CD4-positive, alpha-beta T cell (primary cell): ENCODE measurements around the gene ARID1A. TPM values are rescaled to one million over a fixed set of nuclear protein-coding genes. Genes with fewer than 3 reads are reported as not detected.

ENCODE experiments used
- ATAC-seq: fragments of 200-7000 bp; cut with Tn5 transposase; one replicate; pipeline ENCODE4 v1.10.0; 2022; ENCODE audit warnings: mild to moderate bottlenecking; ENCODE audit not compliant: poor library complexity
- CTCF ChIA-PET: fragments of 350-600 bp; sonication (Branson Sonifier 250); formaldehyde crosslinking; loops from one replicate; lab custom pipeline; 2021; ENCODE audit warnings: antibody characterized with exemption, inconsistent platforms; lab: Charles Lee
- POLR2A ChIA-PET: fragments of 350-600 bp; sonication (Branson Sonifier 250); formaldehyde crosslinking; loops from one replicate; lab custom pipeline; 2021; ENCODE audit warnings: antibody characterized with exemption, inconsistent platforms; lab: Charles Lee
- DNase-seq, 14 experiments: peaks; one replicate each; pipeline ENCODE4 v3.0.0-alpha.2; 2013 to 2020; ENCODE audit warnings: mixed read lengths in 2 of 14
- H3K27ac ChIP-seq, 2 donors: one replicate each; pipeline versions ENCODE4 v1.5.1 to v1.7.0; 2013; ENCODE audit warnings: low read length in 2 of 2, low read depth in 1 of 2, mild to moderate bottlenecking in 1 of 2
- H3K27me3 ChIP-seq, 2 experiments: 1 replicate in 1 of 2; 2 replicates in 1 of 2; pipeline versions ENCODE4 v1.6.1 to v1.7.0; 2013; ENCODE audit warnings: low read length in 2 of 2, control low read depth in 1 of 2, mild to moderate bottlenecking in 1 of 2, moderate library complexity in 1 of 2; ENCODE audit not compliant: insufficient read depth in 2 of 2, control insufficient read depth in 1 of 2
- H3K36me3 ChIP-seq: one replicate; pipeline ENCODE4 v1.6.1; 2013; ENCODE audit warnings: low read length, control low read depth; ENCODE audit not compliant: insufficient read depth
- H3K4me1 ChIP-seq: one replicate; pipeline ENCODE4 v1.6.1; 2013; ENCODE audit warnings: low read length, control low read depth; ENCODE audit not compliant: insufficient read depth
- H3K4me3 ChIP-seq: one replicate; pipeline ENCODE4 v1.5.1; 2013; ENCODE audit warnings: mild to moderate bottlenecking, low read length, moderate library complexity
- H3K9me3 ChIP-seq, 2 experiments: 1 replicate in 1 of 2; 2 replicates in 1 of 2; pipeline versions ENCODE4 v1.6.1 to v1.7.0; 2013; ENCODE audit warnings: low read length in 2 of 2, mild to moderate bottlenecking in 2 of 2, control low read depth in 1 of 2, moderate library complexity in 1 of 2; ENCODE audit not compliant: control insufficient read depth in 1 of 2, insufficient read depth in 1 of 2
- H3K27ac Mint-ChIP-seq: one replicate; pipeline ENCODE4 v1.8.0; 2020; ENCODE audit warnings: mixed read lengths
- H3K27me3 Mint-ChIP-seq: one replicate; pipeline ENCODE4 v1.8.0; 2021; ENCODE audit warnings: mixed read lengths
- H3K36me3 Mint-ChIP-seq: one replicate; pipeline ENCODE4 v1.8.0; 2021; ENCODE audit warnings: low read depth, mixed read lengths
- H3K4me1 Mint-ChIP-seq: one replicate; pipeline ENCODE4 v1.8.0; 2021; ENCODE audit warnings: low read depth, mixed read lengths
- H3K4me3 Mint-ChIP-seq: one replicate; pipeline ENCODE4 v1.8.0; 2020; ENCODE audit warnings: mild to moderate bottlenecking, mixed read lengths
- H3K9me3 Mint-ChIP-seq: one replicate; pipeline ENCODE4 v1.8.0; 2020; ENCODE audit warnings: mixed read lengths
- CTCF ChIP-seq: fragments of 200-600 bp; IDR thresholded peaks from one replicate; pipeline ENCODE4 v1.8.0; 2022; ENCODE audit warnings: antibody characterized with exemption, mild to moderate bottlenecking
- intact Hi-C, 2 experiments: fragments of 100-400 bp; cut with DNase I in 1 of 2; cut with micrococcal nuclease in 1 of 2; formaldehyde crosslinking; loops; one replicate each; pipeline versions ENCODE4 v1.15.1 to v1.9.0; 2023 to 2025; cut with DNase I, micrococcal nuclease
- total RNA-seq, 174 experiments: library from RNA in 2 of 174; stranded (reverse) in 2 of 174; gene quantifications; one replicate each; pipeline ENCODE4 v1.2.3 and lab custom pipeline; 2021 to 2026

The ARID1A gene
- total RNA-seq, 2 experiments from 2014 or later: 102 to 103 TPM

GRCh38 chr1:26784023-26784871 is 88.4 kb downstream of the ARID1A start:
- H3K4me3 ChIP-seq: no peak overlapping the region
- DNase-seq: peak in 1 of 14 experiments; percentile 20

GRCh38 chr1:26784886-26785285 is 89.1 kb downstream of the ARID1A start:
- Histone ChIP-seq H3K4me1 (peaks cover 63% of the 10 kb centered on the region), H3K27ac (peak overlapping the region; percentile 77 to 95), H3K9me3 (no peaks in the 10 kb centered on the region), H3K36me3 (peaks cover 19% of the 10 kb centered on the region), H3K4me3 (no peak overlapping the region), H3K27me3 (no peaks in the 10 kb centered on the region)
- no peak for ATAC-seq
- ChIA-PET POLR2A (interaction anchor here (1.7 to 8.3 kb wide), 2 partner anchors 89 to 284 kb away, joined by 5 to 346 read pairs; partner anchors contain the start of gene ARID1A), CTCF (interaction anchor here (1.0 to 2.0 kb wide), 4 partner anchors 25 to 182 kb away, joined by 3 to 9 read pairs (median 4); no protein-coding TSS in a partner anchor)
- H3K27me3 Mint-ChIP-seq: no peaks in the 10 kb centered on the region
- no peak for DNase-seq
- intact Hi-C loops: loop anchor here (5.0 to 10.0 kb wide), 3 partner anchors 60 to 878 kb away; partner anchors contain the start of gene STMN1 (in 1 of the 2)
- peak overlapping the region; percentile 96 for H3K27ac Mint-ChIP-seq
- peaks cover 76% of the 10 kb centered on the region for H3K4me1 Mint-ChIP-seq
- TF ChIP-seq CTCF: no peak
- H3K36me3 Mint-ChIP-seq: peaks cover 52% of the 10 kb centered on the region
- no peak overlapping the region for H3K4me3 Mint-ChIP-seq
- no peaks in the 10 kb centered on the region for H3K9me3 Mint-ChIP-seq

More at GRCh38 chr1:26784023-26784871, 88.4 kb downstream of the ARID1A start:
- POLR2A ChIA-PET: interaction anchor here (8.3 kb wide), 1 partner anchor 89 kb away, joined by 346 read pairs; the partner anchor contains the start of gene ARID1A
- H3K27me3 Mint-ChIP-seq: no peaks in the 10 kb centered on the region
- H3K27ac Mint-ChIP-seq: peak overlapping the region; percentile 96
- no peak overlapping the region for H3K4me3 Mint-ChIP-seq
- Histone ChIP-seq H3K36me3 (peaks cover 26% of the 10 kb centered on the region), H3K9me3 (no peaks in the 10 kb centered on the region), H3K4me1 (peaks cover 60% of the 10 kb centered on the region), H3K27ac (peak overlapping the region; percentile 7 to 41), H3K27me3 (no peaks in the 10 kb centered on the region)
- ATAC-seq: no peak
- CTCF ChIA-PET: interaction anchor here (0.8 to 1.3 kb wide), 5 partner anchors 23 to 182 kb away, joined by 3 to 4 read pairs (median 3); no protein-coding TSS in a partner anchor
- no peak for TF ChIP-seq CTCF
- no peaks in the 10 kb centered on the region for H3K9me3 Mint-ChIP-seq
- peaks cover 57% of the 10 kb centered on the region for H3K36me3 Mint-ChIP-seq
- peaks cover 76% of the 10 kb centered on the region for H3K4me1 Mint-ChIP-seq
- intact Hi-C loops: loop anchor here in 1 of 2 experiments (10.0 kb wide), 1 partner anchor 59 kb away; no protein-coding TSS in a partner anchor

- no peaks in the 10 kb centered on the region for H3K9me3 ChIP-seq
- no peak for TF ChIP-seq CTCF
- H3K27me3 ChIP-seq: no peaks in the 10 kb centered on the region
- ATAC-seq (no peak), DNase-seq (peak in 4 of 14 experiments; percentile 23 to 64 (median 59))
- peaks cover 64% of the 10 kb centered on the region for H3K4me1 ChIP-seq
- intact Hi-C loops: loop anchor here (2.0 to 10.0 kb wide), 4 partner anchors 41 to 879 kb away; partner anchors contain the start of gene STMN1 (in 1 of the 2)
- H3K36me3 ChIP-seq: peaks cover 13% of the 10 kb centered on the region
- peak overlapping the region; percentile 96 for H3K27ac Mint-ChIP-seq
- peaks cover 47% of the 10 kb centered on the region for H3K36me3 Mint-ChIP-seq
- ChIA-PET POLR2A (interaction anchor here (0.6 to 8.3 kb wide), 16 partner anchors 9 to 449 kb away, joined by 3 to 346 read pairs (median 5); partner anchors contain the start of genes ARID1A and GPATCH3), CTCF (interaction anchor here (0.8 to 2.1 kb wide), 8 partner anchors 14 to 183 kb away, joined by 3 to 10 read pairs (median 4); no protein-coding TSS in a partner anchor)
- H3K27ac ChIP-seq: peak overlapping the region; percentile 77 to 95
- H3K27me3 Mint-ChIP-seq: no peaks in the 10 kb centered on the region
- peak overlapping the region; percentile 84 for H3K4me3 ChIP-seq
- H3K4me1 Mint-ChIP-seq: peaks cover 85% of the 10 kb centered on the region
- H3K9me3 Mint-ChIP-seq: no peaks in the 10 kb centered on the region
- peak overlapping the region; percentile 98 for H3K4me3 Mint-ChIP-seq
These were observed 90.0 kb downstream of the ARID1A start for GRCh38 chr1:26785611-26786436.
